H1 (cell line): Measurements from ENCODE around the gene CACNA2D1. TPM values are rescaled to one million over a fixed set of nuclear protein-coding genes. Genes with fewer than 3 reads are reported as not detected.

Experiments
- CHD7 ChIP-seq: fragments of 300-600 bp; sonication (generic); IDR thresholded peaks from 2 replicates; pipeline ENCODE4 v1.7.1; 2012; ENCODE audit warnings: low read length, moderate library complexity, mild to moderate bottlenecking, inconsistent platforms; ENCODE audit not compliant: insufficient replicate concordance
- E2F6 ChIP-seq: IDR thresholded peaks from 2 replicates; pipeline ENCODE4 v1.6.1; 2012; ENCODE audit warnings: inconsistent platforms
- EP300 ChIP-seq, 2 experiments: IDR thresholded peaks; 1 replicate in 1 of 2; 2 replicates in 1 of 2; pipeline ENCODE4 v1.6.1; 2011 to 2012; ENCODE audit warnings: low read depth in 2 of 2, low read length in 2 of 2, mild to moderate bottlenecking in 2 of 2, borderline replicate concordance in 1 of 2, inconsistent platforms in 1 of 2, moderate library complexity in 1 of 2
- GTF2F1 ChIP-seq: IDR thresholded peaks from 2 replicates; pipeline ENCODE4 v1.6.1; 2012; ENCODE audit warnings: low read depth, low read length, improper control_type of control experiment, borderline replicate concordance
- PHF8 ChIP-seq: fragments of 200-600 bp; sonication (generic); conservative IDR thresholded peaks from 2 replicates; pipeline ENCODE4 v1.7.1; 2012; ENCODE audit warnings: low read depth, mild to moderate bottlenecking, inconsistent platforms, low read length, moderate library complexity
- RAD21 ChIP-seq, 2 experiments: IDR thresholded peaks in 1 of 2; conservative IDR thresholded peaks in 1 of 2; 2 replicates each; pipeline ENCODE4 v1.6.1; 2011; ENCODE audit warnings: low read depth in 2 of 2, low read length in 2 of 2, improper control_type of control experiment in 1 of 2, inconsistent platforms in 1 of 2, mild to moderate bottlenecking in 1 of 2, moderate library complexity in 1 of 2
- RBBP5 ChIP-seq: IDR thresholded peaks from 2 replicates; pipeline ENCODE4 v1.7.1; 2012; ENCODE audit warnings: low read depth, mild to moderate bottlenecking, inconsistent platforms, low read length, moderate library complexity, borderline replicate concordance
- RXRA ChIP-seq: IDR thresholded peaks from 2 replicates; pipeline ENCODE4 v1.6.1; 2011; ENCODE audit warnings: low read depth, mild to moderate bottlenecking, low read length, moderate library complexity; ENCODE audit not compliant: insufficient read depth
- SIX5 ChIP-seq: IDR thresholded peaks from 2 replicates; pipeline ENCODE4 v1.6.1; 2011; ENCODE audit warnings: mild to moderate bottlenecking, low read depth, low read length
- SP1 ChIP-seq: IDR thresholded peaks from 2 replicates; pipeline ENCODE4 v1.6.1; 2011; ENCODE audit warnings: low read depth, low read length
- TBP ChIP-seq: IDR thresholded peaks from 2 replicates; pipeline ENCODE4 v1.6.1; 2011; ENCODE audit warnings: low read depth, low read length, improper control_type of control experiment
- polyA plus RNA-seq, 7 experiments: library from polyadenylated mRNA; depleted of rRNA in 3 of 7; stranded (reverse) in 5 of 7; unstranded in 2 of 7; fragments of >200 nt in 5 of 7; fragments of 200-250 nt in 2 of 7; gene quantifications; 1 replicate in 5 of 7; 2 replicates in 1 of 7; 4 replicates in 1 of 7; pipeline versions ENCODE4 v1.2.1 to v1.2.3, GENCODE V29; 2011 to 2013; ENCODE audit warnings: missing spikeins in 2 of 7, mixed read lengths in 2 of 7
- total RNA-seq: library from RNA; stranded (reverse); fragmentation: NEBNext Ultra II Directional; extraction: Animal tissue kit (Norgen Biotek cat#: 25700); gene quantifications from 2 replicates; pipeline ENCODE4 v1.2.1, GENCODE V29; 2021

Gene CACNA2D1
- total and polyA plus RNA-seq, 2 of the 8 experiments (the other 6 are each of a cell fraction or from before 2014, with no cell fraction given) = 4.3 to 27.3 TPM

- TF ChIP-seq CHD7 (no peak), RAD21 (IDR thresholded peaks at IDR 0.05 in 1 of 2, conservative IDR thresholded peaks at IDR 0.05 in 1 of 2; ENCODE audit: low read depth in 2 of 2, low read length in 2 of 2) (no peak), EP300 (IDR thresholded peaks at IDR 0.05; ENCODE audit: borderline replicate concordance in 1 of 2, low read depth in 2 of 2, low read length in 2 of 2) (no peak), E2F6 (no peak), SIX5 (no peak), TBP (no peak), RXRA (no peak), RBBP5 (no peak), SP1 (no peak), GTF2F1 (no peak), PHF8 (no peak)
Observed at GRCh38 chr7:82375129-82375528, 68.4 kb downstream of the CACNA2D1 start (continued).
